H1 (cell line): ENCODE results near the gene CPEB3. TPM values are rescaled to one million over a fixed set of nuclear protein-coding genes. Genes with fewer than 3 reads are reported as not detected.
A peak's percentile ranks its signal among the peaks of the same experiment; 100 is the strongest.

ENCODE experiments used
- CTCF ChIA-PET: fragments of 300-600 bp; sonication (Branson Sonifier 250); formaldehyde crosslinking; loops from one replicate; lab custom pipeline; 2021; ENCODE audit not compliant: partially characterized antibody; lab: Charles Lee
- POLR2A ChIA-PET: fragments of 300-600 bp; sonication (Branson Sonifier 250); formaldehyde crosslinking; loops from one replicate; lab custom pipeline; 2021; ENCODE audit warnings: inconsistent platforms; ENCODE audit not compliant: partially characterized antibody; lab: Charles Lee
- DNase-seq, 2 experiments: peaks; one replicate each; pipeline versions ENCODE4 v3.0.0 to v3.0.0-alpha.2; 2010 to 2022; ENCODE audit warnings: low spot score in 2 of 2, low read depth in 1 of 2, mixed read lengths in 1 of 2
- FAIRE-seq: peaks from 2 replicates; lab custom pipeline; 2011; peaks lifted over from hg19 to GRCh38; lab: Jason Lieb, UNC
- H2AFZ ChIP-seq: 2 replicates; pipeline ENCODE4 v1.8.1; 2012; ENCODE audit warnings: low read length, inconsistent platforms
- H2AK5ac ChIP-seq: 2 replicates; pipeline ENCODE4 v1.6.1; 2013; ENCODE audit warnings: low read depth, low read length
- H2BK120ac ChIP-seq: replicated peaks from 2 replicates; pipeline ENCODE3; 2013; ENCODE audit warnings: low read depth, low read length, inconsistent platforms
- H2BK12ac ChIP-seq: 2 replicates; pipeline ENCODE4 v1.6.1; 2013; ENCODE audit warnings: low read depth, low read length
- H2BK15ac ChIP-seq: 2 replicates; pipeline ENCODE4 v1.6.1; 2013; ENCODE audit warnings: low read length
- H2BK20ac ChIP-seq: 2 replicates; pipeline ENCODE4 v1.6.1; 2013; ENCODE audit warnings: low read length
- H2BK5ac ChIP-seq: 2 replicates; pipeline ENCODE4 v1.6.1; 2013; ENCODE audit warnings: low read depth, low read length
- H3K14ac ChIP-seq: 2 replicates; pipeline ENCODE4 v1.6.1; 2013; ENCODE audit warnings: inconsistent platforms; ENCODE audit not compliant: insufficient read length
- H3K18ac ChIP-seq: 2 replicates; pipeline ENCODE4 v1.6.1; 2013; ENCODE audit warnings: low read length; ENCODE audit errors: extremely low read depth
- H3K23ac ChIP-seq: 2 replicates; pipeline ENCODE4 v1.6.1; 2013; ENCODE audit warnings: inconsistent platforms; ENCODE audit not compliant: insufficient read length
- H3K23me2 ChIP-seq: 2 replicates; pipeline ENCODE4 v1.6.1; 2013; ENCODE audit warnings: low read depth, low read length
- H3K27ac ChIP-seq: 2 replicates; pipeline ENCODE4 v1.6.1; 2011; ENCODE audit warnings: low read depth, low read length, inconsistent platforms
- H3K27me3 ChIP-seq, 4 experiments: replicated peaks in 1 of 4; 1 replicate in 1 of 4; 2 replicates in 3 of 4; pipeline versions ENCODE4 v1.6.1 to v1.8.1; 2011 to 2013; ENCODE audit warnings: low read length in 3 of 4, mild to moderate bottlenecking in 3 of 4, inconsistent platforms in 2 of 4, mixed read lengths in 2 of 4, moderate library complexity in 1 of 4; ENCODE audit not compliant: control insufficient read depth in 3 of 4, insufficient read depth in 3 of 4; ENCODE audit errors: extremely low read depth in 1 of 4
- H3K36me3 ChIP-seq, 4 experiments: 2 replicates each; pipeline versions ENCODE4 v1.6.1 to v1.8.1; 2011 to 2013; ENCODE audit warnings: mild to moderate bottlenecking in 4 of 4, low read length in 3 of 4, moderate library complexity in 2 of 4, control low read depth in 1 of 4, inconsistent platforms in 1 of 4; ENCODE audit not compliant: insufficient read depth in 4 of 4, control insufficient read depth in 2 of 4
- H3K4ac ChIP-seq: replicated peaks from 2 replicates; pipeline ENCODE3; 2013; ENCODE audit warnings: low read length, low read depth, mixed read lengths, inconsistent platforms; ENCODE audit not compliant: insufficient read length
- H3K4me1 ChIP-seq, 4 experiments: replicated peaks in 1 of 4; 1 replicate in 1 of 4; 2 replicates in 3 of 4; pipeline versions ENCODE4 v1.6.1 to v1.8.1; 2011 to 2013; ENCODE audit warnings: low read length in 3 of 4, inconsistent platforms in 2 of 4, mixed read lengths in 1 of 4; ENCODE audit not compliant: insufficient read depth in 4 of 4, control insufficient read depth in 3 of 4
- H3K4me2 ChIP-seq, 2 experiments: 2 replicates each; pipeline versions ENCODE4 v1.6.1 to v1.8.1; 2011 to 2013; ENCODE audit warnings: low read depth in 2 of 2, low read length in 2 of 2, control low read depth in 1 of 2, inconsistent platforms in 1 of 2, mild to moderate bottlenecking in 1 of 2; ENCODE audit not compliant: insufficient read depth in 1 of 2
- H3K4me3 ChIP-seq, 4 experiments: fragments of 200-600, 300-600 bp in 1 of 4; sonication (generic), shearing (Covaris generic), sonication (Bioruptor Twin) in 1 of 4; 2 replicates each; pipeline versions ENCODE4 v1.5.1 to v1.8.1; 2011 to 2016; ENCODE audit warnings: low read length in 4 of 4, low read depth in 3 of 4, control low read depth in 2 of 4, inconsistent platforms in 2 of 4, mild to moderate bottlenecking in 2 of 4, mixed read lengths in 1 of 4, moderate library complexity in 1 of 4; ENCODE audit not compliant: insufficient read depth in 2 of 4; ENCODE audit errors: extremely low read depth in 1 of 4
- H3K56ac ChIP-seq: replicated peaks from 2 replicates; pipeline ENCODE3; 2013; ENCODE audit warnings: low read depth, mild to moderate bottlenecking, mixed read lengths, low read length, inconsistent platforms; ENCODE audit not compliant: insufficient read length
- H3K79me1 ChIP-seq: 2 replicates; pipeline ENCODE4 v1.6.1; 2013; ENCODE audit warnings: low read depth, low read length, control low read depth
- H3K79me2 ChIP-seq, 2 experiments: 2 replicates each; pipeline versions ENCODE4 v1.6.1 to v1.8.1; 2012 to 2013; ENCODE audit warnings: low read length in 2 of 2, mild to moderate bottlenecking in 2 of 2, inconsistent platforms in 1 of 2; ENCODE audit not compliant: insufficient read depth in 2 of 2, control insufficient read depth in 1 of 2
- H3K9ac ChIP-seq, 4 experiments: replicated peaks in 1 of 4; 1 replicate in 1 of 4; 2 replicates in 3 of 4; pipeline versions ENCODE4 v1.6.1 to v1.8.1; 2011 to 2013; ENCODE audit warnings: low read depth in 3 of 4, low read length in 3 of 4, control low read depth in 2 of 4, mild to moderate bottlenecking in 2 of 4, moderate library complexity in 2 of 4, inconsistent platforms in 1 of 4; ENCODE audit errors: extremely low read depth in 1 of 4
- H3K9me3 ChIP-seq, 2 experiments: 2 replicates each; pipeline versions ENCODE4 v1.6.1 to v1.8.1; 2012 to 2013; ENCODE audit warnings: mild to moderate bottlenecking in 2 of 2, moderate library complexity in 2 of 2, control low read depth in 1 of 2, inconsistent platforms in 1 of 2, low read depth in 1 of 2, low read length in 1 of 2, mixed read lengths in 1 of 2; ENCODE audit not compliant: insufficient read depth in 2 of 2
- H4K20me1 ChIP-seq, 2 experiments: replicated peaks in 1 of 2; 2 replicates each; pipeline versions ENCODE3 to v1.8.1; 2011 to 2013; ENCODE audit warnings: inconsistent platforms in 2 of 2, low read length in 2 of 2, mild to moderate bottlenecking in 1 of 2; ENCODE audit not compliant: insufficient read depth in 2 of 2, control insufficient read depth in 1 of 2
- H4K5ac ChIP-seq: 2 replicates; pipeline ENCODE4 v1.6.1; 2013; ENCODE audit warnings: low read length, low read depth, mixed read lengths, inconsistent platforms; ENCODE audit not compliant: insufficient read length
- H4K8ac ChIP-seq: 2 replicates; pipeline ENCODE4 v1.8.0; 2013; ENCODE audit warnings: mild to moderate bottlenecking, moderate library complexity, low read length, inconsistent platforms; ENCODE audit not compliant: insufficient read depth; ENCODE audit errors: extremely low read depth
- H4K91ac ChIP-seq: replicated peaks from 2 replicates; pipeline ENCODE3; 2013; ENCODE audit warnings: low read length, mixed read lengths, inconsistent platforms; ENCODE audit not compliant: insufficient read length
- ASH2L ChIP-seq: fragments of 200-600, 300-600 bp; sonication (generic); IDR thresholded peaks from one replicate; pipeline ENCODE4 v1.7.1; 2017; ENCODE audit warnings: low read length
- ATF2 ChIP-seq: IDR thresholded peaks from 2 replicates; pipeline ENCODE4 v1.6.1; 2012; ENCODE audit warnings: low read length, inconsistent platforms
- BACH1 ChIP-seq: IDR thresholded peaks from 2 replicates; pipeline ENCODE4 v1.6.1; 2012; ENCODE audit warnings: low read length, improper control_type of control experiment
- BRCA1 ChIP-seq: IDR thresholded peaks from 2 replicates; pipeline ENCODE4 v1.6.1; 2012; ENCODE audit warnings: low read depth, low read length, improper control_type of control experiment
- CEBPB ChIP-seq: IDR thresholded peaks from 2 replicates; pipeline ENCODE4 v1.6.1; 2012; ENCODE audit warnings: low read depth, low read length
- CHD1 ChIP-seq: IDR thresholded peaks from 2 replicates; pipeline ENCODE4 v1.6.1; 2012; ENCODE audit warnings: low read depth, low read length, improper control_type of control experiment
- FOSL1 ChIP-seq: IDR thresholded peaks from 2 replicates; pipeline ENCODE4 v1.6.1; 2011; ENCODE audit warnings: mild to moderate bottlenecking, low read depth, low read length, moderate library complexity; ENCODE audit not compliant: insufficient read depth
- KDM1A ChIP-seq: fragments of 200-600, 300-600 bp; sonication (generic); IDR thresholded peaks from 2 replicates; pipeline ENCODE4 v1.7.1; 2016; ENCODE audit warnings: mild to moderate bottlenecking, low read length, borderline replicate concordance
- MAX ChIP-seq: IDR thresholded peaks from 2 replicates; pipeline ENCODE4 v1.6.1; 2012; ENCODE audit warnings: inconsistent platforms
- TAF7 ChIP-seq: optimal IDR thresholded peaks from 2 replicates; pipeline ENCODE3; 2011; ENCODE audit warnings: low read depth, mild to moderate bottlenecking, inconsistent platforms, low read length, moderate library complexity, borderline replicate concordance
- TCF12 ChIP-seq: IDR thresholded peaks from 2 replicates; pipeline ENCODE4 v1.6.1; 2011; ENCODE audit warnings: low read depth, mild to moderate bottlenecking, low read length
- WGBS, 2 experiments: shearing (Covaris generic) in 1 of 2; methylation state at CpG; one replicate each; pipeline versions ENCODE4 v1.1.6 to v1.1.7; 2013 to 2015; ENCODE audit warnings: low lambda C conversion rate in 2 of 2, mixed read lengths in 2 of 2, inconsistent platforms in 1 of 2, low coverage in 1 of 2, missing lambda C conversion rate in 1 of 2; ENCODE audit not compliant: insufficient replicate concordance in 2 of 2, insufficient coverage in 1 of 2, insufficient read length in 1 of 2; ENCODE audit errors: extremely low coverage in 1 of 2, missing lambda C conversion rate in 1 of 2; 5-methylcytosine and 5-hydroxymethylcytosine counted together
- polyA plus RNA-seq, 7 experiments: library from polyadenylated mRNA; depleted of rRNA in 3 of 7; stranded (reverse) in 5 of 7; unstranded in 2 of 7; fragments of >200 nt in 5 of 7; fragments of 200-250 nt in 2 of 7; gene quantifications; 1 replicate in 5 of 7; 2 replicates in 1 of 7; 4 replicates in 1 of 7; pipeline versions ENCODE4 v1.2.1 to v1.2.3, GENCODE V29; 2011 to 2013; ENCODE audit warnings: missing spikeins in 2 of 7, mixed read lengths in 2 of 7
- total RNA-seq: library from RNA; stranded (reverse); fragmentation: NEBNext Ultra II Directional; extraction: Animal tissue kit (Norgen Biotek cat#: 25700); gene quantifications from 2 replicates; pipeline ENCODE4 v1.2.1, GENCODE V29; 2021
- TF ChIP-seq, protein P1 (sequence below): IDR thresholded peaks from 2 replicates; pipeline ENCODE4 v1.6.1; 2012; ENCODE audit warnings: inconsistent platforms

The CPEB3 gene
- total and polyA plus RNA-seq, 2 of the 8 experiments (the other 6 are each of a cell fraction or from before 2014, with no cell fraction given) = 0.39 to 1.7 TPM

DNA sequence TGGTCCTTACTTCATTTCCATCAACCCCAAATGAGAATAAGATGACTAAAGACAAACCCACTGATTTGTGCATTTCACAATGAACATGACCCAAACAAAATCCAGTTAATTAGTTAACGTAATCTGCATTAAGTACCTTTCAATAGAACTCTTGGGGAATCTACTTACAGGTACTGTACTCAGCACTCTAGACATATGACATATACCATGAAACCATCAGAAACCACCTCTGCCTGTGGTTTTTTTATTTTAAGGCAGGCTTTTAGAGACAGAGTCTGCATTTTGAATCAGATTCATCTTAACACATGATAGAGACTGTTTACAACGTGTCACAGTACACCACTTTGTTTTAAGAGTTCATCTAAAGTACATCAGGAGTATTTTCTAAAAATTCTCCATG lies 198.9 kb downstream of the CPEB3 start:
- Histone ChIP-seq H3K79me1 (no peaks in the 10 kb centered on the region), H2BK15ac (no peak overlapping the region), H3K36me3 (no peaks in the 10 kb centered on the region), H2AK5ac (no peak overlapping the region), H2BK12ac (no peak overlapping the region), H3K4me2 (no peak overlapping the region), H3K23me2 (no peaks in the 10 kb centered on the region), H3K9ac (no peak overlapping the region), H2BK20ac (no peak overlapping the region), H3K9me3 (no peaks in the 10 kb centered on the region), H3K79me2 (no peaks in the 10 kb centered on the region), H4K20me1 (no peaks in the 10 kb centered on the region), H3K4me3 (no peak overlapping the region), H4K5ac (no peak overlapping the region), H2BK5ac (no peak overlapping the region), H3K27ac (no peak overlapping the region), H2BK120ac (no peak overlapping the region), H3K18ac (no peak overlapping the region), H4K91ac (no peak overlapping the region), H3K27me3 (no peaks in the 10 kb centered on the region), H3K56ac (no peak overlapping the region), H3K14ac (no peak overlapping the region), H2AFZ (no peak overlapping the region), H3K4ac (no peak overlapping the region), H3K4me1 (peaks cover 0 to 2% (median 0%) of the 10 kb centered on the region in 4 experiments; a peak in 1 of 7 replicates), H4K8ac (no peak overlapping the region), H3K23ac (no peak overlapping the region)
- 50% methylated on average over 2 of the region's 2 CpGs; no CpG with 5 or more reads in 1 of the 2 experiments for WGBS, 2 experiments
- DNase-seq (no peak), FAIRE-seq (peak; percentile 94)
- CTCF ChIA-PET = interaction anchor here (1.0 to 1.3 kb wide), 2 partner anchors 342 to 425 kb away, joined by 3 to 4 read pairs; no protein-coding TSS in a partner anchor
- POLR2A ChIA-PET = no interaction called here
- no peak for TF ChIP-seq FOSL1
- no peak for TF ChIP-seq BRCA1
- TF ChIP-seq MAX = no peak
- no peak for TF ChIP-seq ASH2L
- TF ChIP-seq, protein P1, sequence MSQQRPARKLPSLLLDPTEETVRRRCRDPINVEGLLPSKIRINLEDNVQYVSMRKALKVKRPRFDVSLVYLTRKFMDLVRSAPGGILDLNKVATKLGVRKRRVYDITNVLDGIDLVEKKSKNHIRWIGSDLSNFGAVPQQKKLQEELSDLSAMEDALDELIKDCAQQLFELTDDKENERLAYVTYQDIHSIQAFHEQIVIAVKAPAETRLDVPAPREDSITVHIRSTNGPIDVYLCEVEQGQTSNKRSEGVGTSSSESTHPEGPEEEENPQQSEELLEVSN = no peak
- TF ChIP-seq KDM1A = no peak
- no peak for TF ChIP-seq CHD1
- TF ChIP-seq TAF7 = no peak
- no peak for TF ChIP-seq BACH1
- no peak for TF ChIP-seq TCF12
- TF ChIP-seq CEBPB = no peak
- TF ChIP-seq ATF2 = no peak
